Activated T-helper 2 cell treated with anti-CD3 and anti-CD28 coated beads, Interferon-gamma antibody, Interleukin-2, Interleukin-4, amounts not matched to agents 10 μg/mL and 5 μg/mL and 100 μg/mL, durations not matched to agents 14 hours and 24 hours and 36 hours (primary cell): ENCODE data around the gene CFAP100. TPM values are rescaled to one million over a fixed set of nuclear protein-coding genes. Genes with fewer than 3 reads are reported as not detected.

Experiments
- total RNA-seq: library from RNA; stranded (reverse); gene quantifications from 2 replicates; pipeline ENCODE4 v1.2.3, GENCODE V29; 2022

The CFAP100 gene
- total RNA-seq, 1 donor from 2014 or later = not detected

Other genes with a start within 250 kb of the CFAP100 start
- not detected in 2 replicates for gene ALDH1L1, start 214.3 kb upstream of the CFAP100 start, total RNA-seq
- 0.14 and 0.30 TPM in 2 replicates for gene KLF15, start 37.5 kb upstream of the CFAP100 start, total RNA-seq
- 26.1 and 27.0 TPM in 2 replicates for gene ZXDC, start 81.0 kb downstream of the CFAP100 start, total RNA-seq
- not detected in 2 replicates for gene UROC1, start 122.9 kb downstream of the CFAP100 start, total RNA-seq
- 0.09 TPM in 1 of 2 replicates, not detected in the other for gene CHST13, start 129.2 kb downstream of the CFAP100 start, total RNA-seq
- gene C3orf22, start 164.0 kb downstream of the CFAP100 start, total RNA-seq = not detected in 2 replicates